ENCODE data around the gene LRP1B.

The LRP1B gene

GRCh38 chr2:140185076-140185475 lies 1945.7 kb downstream of the LRP1B start:
- H3K4me3 ChIP-seq (ENCODE audit: low read depth, low read length) = no peak overlapping the region
- no peak for DNase-seq (ENCODE audit: low read depth)
- no peak for TF ChIP-seq CTCF (IDR thresholded peaks at IDR 0.05; ENCODE audit: control insufficient read depth, extremely low read depth, insufficient read depth)

- no peak for DNase-seq (ENCODE audit: low read depth)
- H3K4me3 ChIP-seq (ENCODE audit: low read depth, low read length) = no peak overlapping the region
- TF ChIP-seq CTCF (IDR thresholded peaks at IDR 0.05; ENCODE audit: control insufficient read depth, extremely low read depth, insufficient read depth) = no peak
These were observed 1947.6 kb downstream of the LRP1B start for GRCh38 chr2:140183056-140183765.

All from LNCaP clone FGC (cell line).